ENCODE results near the gene RUBCN.
"Not testable (repeated sequence)": the region's sequence is repeated elsewhere in the genome, so short reads cannot be mapped to it uniquely, and the experiment has no call there.

Gene RUBCN

GRCh38 chr3:197694251-197694650 lies 42.5 kb downstream of the RUBCN start:
- no peak for DNase-seq (ENCODE audit: low read depth, low spot score)

GRCh38 chr3:197692641-197693040 lies 44.1 kb downstream of the RUBCN start:
- DNase-seq (ENCODE audit: low read depth, low spot score), result no peak
- H3K4me3 ChIP-seq (ENCODE audit: low read length), result no peak overlapping the region

More at GRCh38 chr3:197694251-197694650, 42.5 kb downstream of the RUBCN start:
- no peak overlapping the region for H3K4me3 ChIP-seq (ENCODE audit: low read length)

- DNase-seq (ENCODE audit: low read depth, low spot score), result no peak
- H3K4me3 ChIP-seq (ENCODE audit: low read length), result no peak overlapping the region
Measured at GRCh38 chr3:197690754-197691153, 46.0 kb downstream of the RUBCN start.

- no peak for DNase-seq (ENCODE audit: low read depth, low spot score)
- no peak overlapping the region for H3K4me3 ChIP-seq (ENCODE audit: low read length)
Measured at GRCh38 chr3:197687570-197687969, 49.1 kb downstream of the RUBCN start.

GRCh38 chr3:197686899-197687298 lies 49.8 kb downstream of the RUBCN start:
- DNase-seq (ENCODE audit: low read depth, low spot score), result no peak
- H3K4me3 ChIP-seq (ENCODE audit: low read length), result no peak overlapping the region

- DNase-seq (ENCODE audit: low read depth, low spot score), result no peak
- H3K4me3 ChIP-seq (ENCODE audit: low read length), result no peak overlapping the region
Measured at GRCh38 chr3:197685546-197685945, 51.2 kb downstream of the RUBCN start.

- no peak overlapping the region for H3K4me3 ChIP-seq (ENCODE audit: low read length)
- DNase-seq (ENCODE audit: low read depth, low spot score), result no peak
Measured at GRCh38 chr3:197683191-197683590, 53.5 kb downstream of the RUBCN start.

GRCh38 chr3:197682713-197683112 lies 54.0 kb downstream of the RUBCN start:
- DNase-seq (ENCODE audit: low read depth, low spot score), result no peak
- no peak overlapping the region for H3K4me3 ChIP-seq (ENCODE audit: low read length)

GRCh38 chr3:197680955-197681521 lies 55.7 kb downstream of the RUBCN start:
- no peak for DNase-seq (ENCODE audit: low read depth, low spot score)
- no peak overlapping the region for H3K4me3 ChIP-seq (ENCODE audit: low read length)

- no peak overlapping the region for H3K4me3 ChIP-seq (ENCODE audit: low read length)
- DNase-seq (ENCODE audit: low read depth, low spot score), result no peak
Measured at GRCh38 chr3:197675951-197676350, 60.8 kb downstream of the RUBCN start.

- no peak overlapping the region for H3K4me3 ChIP-seq (ENCODE audit: low read length)
- DNase-seq (ENCODE audit: low read depth, low spot score), result no peak
Measured at GRCh38 chr3:197675563-197675860, 61.2 kb downstream of the RUBCN start.

GRCh38 chr3:197674741-197675562 lies 61.8 kb downstream of the RUBCN start:
- no peak overlapping the region for H3K4me3 ChIP-seq (ENCODE audit: low read length)
- no peak for DNase-seq (ENCODE audit: low read depth, low spot score)

- H3K4me3 ChIP-seq (ENCODE audit: low read length), result no peak overlapping the region
- no peak for DNase-seq (ENCODE audit: low read depth, low spot score)
Measured at GRCh38 chr3:197673170-197673569, 63.5 kb downstream of the RUBCN start.

GRCh38 chr3:197670361-197670760 lies 66.3 kb downstream of the RUBCN start:
- H3K4me3 ChIP-seq (ENCODE audit: low read length), result no peak overlapping the region
- DNase-seq (ENCODE audit: low read depth, low spot score), result no peak

GRCh38 chr3:197667968-197668367 lies 68.7 kb downstream of the RUBCN start:
- H3K4me3 ChIP-seq (ENCODE audit: low read length), result no peak overlapping the region
- no peak for DNase-seq (ENCODE audit: low read depth, low spot score)

GRCh38 chr3:197667293-197667692 lies 69.4 kb downstream of the RUBCN start:
- H3K4me3 ChIP-seq (ENCODE audit: low read length); DNase-seq (ENCODE audit: low read depth, low spot score): not testable (repeated sequence)

- DNase-seq (ENCODE audit: low read depth, low spot score); H3K4me3 ChIP-seq (ENCODE audit: low read length): not testable (repeated sequence)
Measured at GRCh38 chr3:197666221-197666842, 70.4 kb downstream of the RUBCN start.

GRCh38 chr3:197665549-197665948 lies 71.2 kb downstream of the RUBCN start:
- not testable (repeated sequence) for DNase-seq (ENCODE audit: low read depth, low spot score); H3K4me3 ChIP-seq (ENCODE audit: low read length)

GRCh38 chr3:197665142-197665491 lies 71.6 kb downstream of the RUBCN start:
- not testable (repeated sequence) for DNase-seq (ENCODE audit: low read depth, low spot score)
- peak overlapping the region; percentile 41 for H3K4me3 ChIP-seq (ENCODE audit: low read length)

- not testable (repeated sequence) for DNase-seq (ENCODE audit: low read depth, low spot score)
- H3K4me3 ChIP-seq (ENCODE audit: low read length), result peak overlapping the region; percentile 41
Measured at GRCh38 chr3:197664414-197665141, 72.1 kb downstream of the RUBCN start.
